Measurements from ENCODE around the gene SEC14L3. TPM values are rescaled to one million over a fixed set of nuclear protein-coding genes. Genes with fewer than 3 reads are reported as not detected.

Gene SEC14L3
- total and polyA plus RNA-seq, 2 of the 13 experiments (the other 11 are each of a cell fraction or from before 2014, with no cell fraction given) = not detected

DNA sequence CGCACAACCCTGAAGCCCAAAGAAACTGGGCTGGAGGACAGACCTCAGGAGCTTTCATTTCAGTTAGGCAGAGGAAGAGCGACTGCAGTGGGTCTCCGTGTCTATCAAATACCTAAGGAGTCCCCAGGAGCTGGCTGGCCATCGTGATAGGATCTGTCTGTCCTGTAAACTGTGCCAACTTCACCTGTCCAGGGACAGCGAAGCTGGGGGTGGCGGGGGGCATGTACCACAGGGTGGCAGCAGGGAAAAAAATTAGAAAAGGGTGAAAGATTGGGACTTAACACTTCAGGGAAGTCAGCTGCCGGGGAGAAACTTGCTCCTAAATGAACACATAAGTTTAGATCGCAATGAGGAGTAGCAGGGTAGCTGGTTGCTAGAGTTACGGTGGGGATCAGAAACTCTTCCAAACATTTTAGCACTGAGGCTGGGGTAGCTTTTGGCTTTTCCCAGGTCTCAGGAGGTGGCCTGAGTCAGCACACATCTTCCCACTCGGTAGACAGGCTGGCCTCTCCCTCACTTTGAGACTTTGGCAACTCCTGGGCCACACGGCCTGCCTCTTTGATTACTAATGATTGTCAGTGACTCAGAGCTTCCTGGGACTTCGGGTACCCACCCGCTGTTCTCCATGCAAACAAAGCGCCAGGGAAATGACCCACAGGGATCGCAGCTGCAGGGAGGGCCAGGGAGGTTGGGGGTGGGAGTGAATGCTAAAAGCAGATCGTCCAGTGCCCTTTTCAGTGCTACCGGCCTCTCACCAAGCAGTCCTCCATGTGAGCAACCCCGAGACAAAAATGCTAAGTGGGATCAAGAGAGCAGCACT, 49.1 kb downstream of the SEC14L3 start (continued):
- no peak for TF ChIP-seq RNF219 (CRISPR knock-in tag; IDR thresholded peaks at IDR 0.05)
- TF ChIP-seq, protein P1, sequence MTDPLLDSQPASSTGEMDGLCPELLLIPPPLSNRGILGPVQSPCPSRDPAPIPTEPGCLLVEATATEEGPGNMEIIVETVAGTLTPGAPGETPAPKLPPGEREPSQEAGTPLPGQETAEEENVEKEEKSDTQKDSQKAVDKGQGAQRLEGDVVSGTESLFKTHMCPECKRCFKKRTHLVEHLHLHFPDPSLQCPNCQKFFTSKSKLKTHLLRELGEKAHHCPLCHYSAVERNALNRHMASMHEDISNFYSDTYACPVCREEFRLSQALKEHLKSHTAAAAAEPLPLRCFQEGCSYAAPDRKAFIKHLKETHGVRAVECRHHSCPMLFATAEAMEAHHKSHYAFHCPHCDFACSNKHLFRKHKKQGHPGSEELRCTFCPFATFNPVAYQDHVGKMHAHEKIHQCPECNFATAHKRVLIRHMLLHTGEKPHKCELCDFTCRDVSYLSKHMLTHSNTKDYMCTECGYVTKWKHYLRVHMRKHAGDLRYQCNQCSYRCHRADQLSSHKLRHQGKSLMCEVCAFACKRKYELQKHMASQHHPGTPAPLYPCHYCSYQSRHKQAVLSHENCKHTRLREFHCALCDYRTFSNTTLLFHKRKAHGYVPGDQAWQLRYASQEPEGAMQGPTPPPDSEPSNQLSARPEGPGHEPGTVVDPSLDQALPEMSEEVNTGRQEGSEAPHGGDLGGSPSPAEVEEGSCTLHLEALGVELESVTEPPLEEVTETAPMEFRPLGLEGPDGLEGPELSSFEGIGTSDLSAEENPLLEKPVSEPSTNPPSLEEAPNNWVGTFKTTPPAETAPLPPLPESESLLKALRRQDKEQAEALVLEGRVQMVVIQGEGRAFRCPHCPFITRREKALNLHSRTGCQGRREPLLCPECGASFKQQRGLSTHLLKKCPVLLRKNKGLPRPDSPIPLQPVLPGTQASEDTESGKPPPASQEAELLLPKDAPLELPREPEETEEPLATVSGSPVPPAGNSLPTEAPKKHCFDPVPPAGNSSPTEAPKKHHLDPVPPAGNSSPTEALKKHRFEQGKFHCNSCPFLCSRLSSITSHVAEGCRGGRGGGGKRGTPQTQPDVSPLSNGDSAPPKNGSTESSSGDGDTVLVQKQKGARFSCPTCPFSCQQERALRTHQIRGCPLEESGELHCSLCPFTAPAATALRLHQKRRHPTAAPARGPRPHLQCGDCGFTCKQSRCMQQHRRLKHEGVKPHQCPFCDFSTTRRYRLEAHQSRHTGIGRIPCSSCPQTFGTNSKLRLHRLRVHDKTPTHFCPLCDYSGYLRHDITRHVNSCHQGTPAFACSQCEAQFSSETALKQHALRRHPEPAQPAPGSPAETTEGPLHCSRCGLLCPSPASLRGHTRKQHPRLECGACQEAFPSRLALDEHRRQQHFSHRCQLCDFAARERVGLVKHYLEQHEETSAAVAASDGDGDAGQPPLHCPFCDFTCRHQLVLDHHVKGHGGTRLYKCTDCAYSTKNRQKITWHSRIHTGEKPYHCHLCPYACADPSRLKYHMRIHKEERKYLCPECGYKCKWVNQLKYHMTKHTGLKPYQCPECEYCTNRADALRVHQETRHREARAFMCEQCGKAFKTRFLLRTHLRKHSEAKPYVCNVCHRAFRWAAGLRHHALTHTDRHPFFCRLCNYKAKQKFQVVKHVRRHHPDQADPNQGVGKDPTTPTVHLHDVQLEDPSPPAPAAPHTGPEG (CRISPR knock-in tag; IDR thresholded peaks at IDR 0.05) = no peak
- TF ChIP-seq ZNF749 (CRISPR knock-in tag; IDR thresholded peaks at IDR 0.05; ENCODE audit: borderline replicate concordance) = no peak
- no peak for TF ChIP-seq ZNF281 (CRISPR knock-in tag; IDR thresholded peaks at IDR 0.05; ENCODE audit: borderline replicate concordance)
- TF ChIP-seq KDM5B (CRISPR knock-in tag; IDR thresholded peaks at IDR 0.05; ENCODE audit: borderline replicate concordance) = no peak
- no peak for TF ChIP-seq MNT (IDR thresholded peaks at IDR 0.05)
- TF ChIP-seq SP1 (IDR thresholded peaks at IDR 0.05) = no peak
- no peak for TF ChIP-seq SP1 (CRISPR knock-in tag; IDR thresholded peaks at IDR 0.05)
- no peak for TF ChIP-seq JUN (CRISPR knock-in tag; IDR thresholded peaks at IDR 0.05)
- no peak for TF ChIP-seq MZF1 (CRISPR knock-in tag; IDR thresholded peaks at IDR 0.05; ENCODE audit: borderline replicate concordance)
- TF ChIP-seq HMG20A (CRISPR knock-in tag; IDR thresholded peaks at IDR 0.05; ENCODE audit: borderline replicate concordance) = no peak
- 0 out of 2 replicates have a peak, but pooled peaks have one; percentile 27 for TF ChIP-seq ZFP90 (CRISPR knock-in tag; IDR thresholded peaks at IDR 0.05; ENCODE audit: borderline replicate concordance)
- no peak for TF ChIP-seq XRCC5 (optimal IDR thresholded peaks at IDR 0.05; ENCODE audit: low read length)
- no peak for TF ChIP-seq CTCF (CRISPR knock-in tag; IDR thresholded peaks at IDR 0.05)

Data from HepG2 (cell line).